ENCODE data around the gene HOXD8.

GRCh38 chr2:176149481-176149938, 20.0 kb downstream of the HOXD8 start:
- TF ChIP-seq ZBTB17 (CRISPR knock-in tag; IDR thresholded peaks at IDR 0.05) = no peak
- TF ChIP-seq REST (IDR thresholded peaks at IDR 0.05; ENCODE audit: borderline replicate concordance) = no peak
- TF ChIP-seq REST (CRISPR knock-in tag; IDR thresholded peaks at IDR 0.05; ENCODE audit: low read depth) = no peak
- TF ChIP-seq CTCF (IDR thresholded peaks at IDR 0.05 in 2 of 3, conservative IDR thresholded peaks at IDR 0.05 in 1 of 3; ENCODE audit: insufficient read depth in 2 of 3, low read depth in 1 of 3, low read length in 3 of 3) = no peak
- no peak for TF ChIP-seq BDP1 (IDR thresholded peaks at IDR 0.05; ENCODE audit: insufficient read depth, insufficient read length)
- TF ChIP-seq CEBPZ (IDR thresholded peaks at IDR 0.05; ENCODE audit: borderline replicate concordance, low read depth, low read length) = no peak
- no peak for TF ChIP-seq POLR2A (conservative IDR thresholded peaks at IDR 0.05)
- TF ChIP-seq FOXM1 (IDR thresholded peaks at IDR 0.05; ENCODE audit: low read depth) = no peak
- TF ChIP-seq FOXM1 (CRISPR knock-in tag; IDR thresholded peaks at IDR 0.05; ENCODE audit: low read depth) = no peak
- TF ChIP-seq ZFP91 (CRISPR knock-in tag; IDR thresholded peaks at IDR 0.05) = no peak
- no peak for TF ChIP-seq HMGN3 (IDR thresholded peaks at IDR 0.05; ENCODE audit: borderline replicate concordance, extremely low read depth, insufficient read length, low read depth, low read length)
- no peak for TF ChIP-seq CBFB (CRISPR knock-in tag; IDR thresholded peaks at IDR 0.05)
- no peak for TF ChIP-seq PCBP2 (IDR thresholded peaks at IDR 0.05; ENCODE audit: low read depth, low read length, poor library complexity, severe bottlenecking)

Measured in K562 (cell line).